Esophagus squamous epithelium (tissue), 5 donors: ENCODE data around the gene TXNDC11. TPM values are rescaled to one million over a fixed set of nuclear protein-coding genes. Genes with fewer than 3 reads are reported as not detected.
A peak's percentile ranks its signal among the peaks of the same experiment; 100 is the strongest.

ENCODE experiments used
- DNase-seq: peaks from one replicate; lab custom pipeline; 2025; lab: John Stamatoyannopoulos, UW
- H3K27ac ChIP-seq, 4 donors: fragments of 200-600 bp; sonication (generic); one replicate each; pipeline ENCODE4 v1.5.1; 2016 to 2019; ENCODE audit warnings: mild to moderate bottlenecking in 1 of 4
- H3K27me3 ChIP-seq, 4 donors: fragments of 200-600 bp; sonication (generic); 1 replicate in 3 of 4; 2 replicates in 1 of 4; pipeline versions ENCODE4 v1.5.1 to v1.6.0; 2017 to 2021; ENCODE audit warnings: antibody characterized with exemption in 1 of 4
- H3K36me3 ChIP-seq, 3 donors: fragments of 200-600 bp; sonication (generic); one replicate each; pipeline ENCODE4 v1.5.1; 2016 to 2019
- H3K4me1 ChIP-seq, 3 donors: fragments of 200-600 bp; sonication (generic); one replicate each; pipeline ENCODE4 v1.5.1; 2017 to 2019
- H3K4me3 ChIP-seq, 4 donors: fragments of 200-600 bp; sonication (generic); 1 replicate in 3 of 4; 2 replicates in 1 of 4; pipeline ENCODE4 v1.5.1; 2016 to 2019; ENCODE audit warnings: mild to moderate bottlenecking in 2 of 4, moderate library complexity in 1 of 4
- H3K9me3 ChIP-seq, 3 donors: fragments of 200-600 bp; sonication (generic); one replicate each; pipeline ENCODE4 v1.5.1; 2016 to 2019
- POLR2A ChIP-seq, 4 donors: fragments of 450-650 bp; IDR thresholded peaks; one replicate each; pipeline ENCODE4 v1.6.1; 2017; ENCODE audit warnings: antibody characterized with exemption in 4 of 4, mild to moderate bottlenecking in 4 of 4, moderate library complexity in 3 of 4
- WGBS, 2 donors: methylation state at CpG; one replicate each; pipeline ENCODE4 v1.1.5; 2018; 5-methylcytosine and 5-hydroxymethylcytosine counted together
- intact Hi-C: fragments of 100-400 bp; cut with DNase I; formaldehyde crosslinking; loops from one replicate; pipeline ENCODE4 v1.15.0; 2022
- total RNA-seq, 4 donors: library from RNA; depleted of rRNA; stranded (reverse); fragments of >200 nt; gene quantifications; one replicate each; pipeline ENCODE4 v1.1.0, GENCODE V29; 2016
- TF ChIP-seq, protein P1 (sequence below), 6 experiments: fragments of 450-650 bp in 4 of 6; fragments of 200-600 bp in 2 of 6; sonication (generic) in 2 of 6; IDR thresholded peaks; one replicate each; pipeline ENCODE4 v1.5.1; 2016 to 2019; ENCODE audit warnings: antibody characterized with exemption in 6 of 6, mild to moderate bottlenecking in 4 of 6, moderate library complexity in 4 of 6
- donor health status: DM: yes; HTN: yes; CAD: no.

The TXNDC11 gene
- total RNA-seq, 4 donors from 2014 or later = 26.0 to 39.1 (median 35.9) TPM

DNA sequence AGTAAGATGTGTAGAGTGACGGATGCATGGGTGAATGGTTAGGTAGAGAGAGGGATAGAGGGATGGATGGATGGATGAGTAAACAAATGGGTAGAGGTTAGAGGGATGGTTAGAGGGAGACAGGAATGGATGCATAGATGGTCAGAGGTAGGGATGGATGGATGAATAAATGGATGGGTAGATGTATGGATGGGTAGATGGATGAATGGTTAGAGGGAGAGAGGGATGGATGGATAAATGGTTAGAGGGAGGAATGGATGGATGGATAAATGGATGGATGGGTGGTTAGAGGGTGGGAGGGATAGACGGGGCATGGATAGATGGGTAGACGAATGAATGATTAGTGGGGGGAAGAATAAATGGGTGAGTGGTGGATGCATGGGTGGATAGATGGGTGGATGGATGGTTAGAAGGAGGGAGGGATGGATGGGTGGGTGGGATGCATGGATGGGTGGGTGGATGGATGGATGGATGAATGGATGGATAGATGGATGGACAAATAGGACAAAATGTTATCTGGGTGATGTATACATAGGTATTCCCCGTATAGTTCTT, 103.6 kb downstream of the TXNDC11 start:
- intact Hi-C loops = no loop called here
- peak overlapping the region in 3 of 4 donors; percentile 14 to 91 (median 87) for H3K27ac ChIP-seq
- WGBS, 2 donors = 46 to 47% methylated on average over 4 of the region's 4 CpGs

GRCh38 chr16:11638140-11638539, 104.5 kb downstream of the TXNDC11 start:
- no peak for TF ChIP-seq POLR2A (IDR thresholded peaks at IDR 0.05)
- TF ChIP-seq, protein P1, sequence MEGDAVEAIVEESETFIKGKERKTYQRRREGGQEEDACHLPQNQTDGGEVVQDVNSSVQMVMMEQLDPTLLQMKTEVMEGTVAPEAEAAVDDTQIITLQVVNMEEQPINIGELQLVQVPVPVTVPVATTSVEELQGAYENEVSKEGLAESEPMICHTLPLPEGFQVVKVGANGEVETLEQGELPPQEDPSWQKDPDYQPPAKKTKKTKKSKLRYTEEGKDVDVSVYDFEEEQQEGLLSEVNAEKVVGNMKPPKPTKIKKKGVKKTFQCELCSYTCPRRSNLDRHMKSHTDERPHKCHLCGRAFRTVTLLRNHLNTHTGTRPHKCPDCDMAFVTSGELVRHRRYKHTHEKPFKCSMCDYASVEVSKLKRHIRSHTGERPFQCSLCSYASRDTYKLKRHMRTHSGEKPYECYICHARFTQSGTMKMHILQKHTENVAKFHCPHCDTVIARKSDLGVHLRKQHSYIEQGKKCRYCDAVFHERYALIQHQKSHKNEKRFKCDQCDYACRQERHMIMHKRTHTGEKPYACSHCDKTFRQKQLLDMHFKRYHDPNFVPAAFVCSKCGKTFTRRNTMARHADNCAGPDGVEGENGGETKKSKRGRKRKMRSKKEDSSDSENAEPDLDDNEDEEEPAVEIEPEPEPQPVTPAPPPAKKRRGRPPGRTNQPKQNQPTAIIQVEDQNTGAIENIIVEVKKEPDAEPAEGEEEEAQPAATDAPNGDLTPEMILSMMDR (IDR thresholded peaks at IDR 0.05) = no peak
- Histone ChIP-seq H3K36me3 (no peaks in the 10 kb centered on the region), H3K27me3 (no peaks in the 10 kb centered on the region), H3K9me3 (no peaks in the 10 kb centered on the region), H3K4me3 (no peak overlapping the region), H3K4me1 (peaks cover 12 to 55% (median 19%) of the 10 kb centered on the region in 3 donors), H3K27ac (no peak overlapping the region)
- no peak for DNase-seq
- 87 to 92% methylated on average over 4 of the region's 4 CpGs for WGBS, 2 donors
- intact Hi-C loops = no loop called here

More for the DNA sequence above, 103.6 kb downstream of the TXNDC11 start:
- Histone ChIP-seq H3K4me1 (peaks cover 12 to 45% (median 19%) of the 10 kb centered on the region in 3 donors), H3K27me3 (no peaks in the 10 kb centered on the region), H3K9me3 (no peaks in the 10 kb centered on the region), H3K36me3 (no peaks in the 10 kb centered on the region), H3K4me3 (no peak overlapping the region)
- TF ChIP-seq POLR2A (IDR thresholded peaks at IDR 0.05) = no peak
- TF ChIP-seq, protein P1 (IDR thresholded peaks at IDR 0.05) = no peak
- DNase-seq = no peak

DNA sequence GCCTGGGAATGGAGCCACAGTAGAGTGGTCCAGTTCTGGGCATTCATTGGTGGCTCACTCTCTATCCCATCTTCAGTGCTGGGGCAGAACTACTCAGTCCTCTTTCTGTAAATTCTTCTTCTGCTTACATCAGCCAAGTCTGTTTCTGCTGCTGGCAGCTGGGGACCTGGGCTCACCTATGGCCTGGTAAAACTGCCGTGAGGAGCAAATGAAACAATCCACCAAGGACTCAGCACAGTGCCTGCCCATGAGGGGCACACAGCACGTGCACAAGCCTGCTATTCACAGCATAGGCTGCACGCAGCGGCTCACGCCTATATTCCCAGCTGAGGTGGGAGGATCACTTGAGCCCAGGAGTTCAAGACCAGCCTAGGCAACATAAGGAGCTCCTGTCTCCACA, 105.3 kb downstream of the TXNDC11 start:
- 100% methylated on average over 3 of the region's 5 CpGs; no CpG with 5 or more reads in 1 of the 2 donors for WGBS, 2 donors
- intact Hi-C loops = no loop called here

DNA sequence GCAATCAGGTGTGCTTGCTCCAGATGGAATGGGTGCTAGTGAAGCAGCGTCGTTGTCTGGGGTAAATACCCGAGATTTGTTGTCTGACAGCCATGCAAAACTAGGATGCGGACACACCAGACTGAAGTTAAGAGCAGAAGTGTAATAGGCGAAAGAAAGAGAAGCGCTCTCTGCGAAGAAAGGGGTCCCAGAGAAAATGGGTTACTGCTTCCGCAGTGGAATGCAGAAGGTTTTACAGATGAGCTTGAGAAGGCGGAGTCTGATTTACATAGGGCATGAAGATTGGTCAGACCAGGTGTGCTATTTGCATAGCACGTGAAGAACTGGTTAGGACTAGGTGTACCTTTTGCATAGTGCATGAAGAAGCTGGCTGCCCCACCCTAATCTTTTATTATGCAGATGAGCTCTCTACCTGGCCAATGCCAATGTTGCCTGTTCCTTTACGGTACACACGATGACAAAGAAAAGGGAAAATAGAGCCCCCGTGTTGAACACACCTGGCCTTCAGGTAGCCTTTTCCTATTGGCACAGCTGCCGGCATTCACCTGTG, 106.4 kb downstream of the TXNDC11 start:
- H3K4me1 ChIP-seq = peaks cover 11 to 61% (median 24%) of the 10 kb centered on the region in 3 donors
- H3K27me3 ChIP-seq = no peaks in the 10 kb centered on the region
- peak in 1 of 4 donors; percentile 52 for TF ChIP-seq POLR2A (IDR thresholded peaks at IDR 0.05)
- TF ChIP-seq, protein P1 (IDR thresholded peaks at IDR 0.05) = no peak
- intact Hi-C loops = no loop called here
- H3K36me3 ChIP-seq = no peaks in the 10 kb centered on the region
- 38 to 46% methylated on average over 11 to 14 of the region's 14 CpGs for WGBS, 2 donors
- H3K9me3 ChIP-seq = no peaks in the 10 kb centered on the region
- DNase-seq = no peak
- H3K4me3 ChIP-seq = peak overlapping the region in 2 of 4 donors; percentile 25 to 42
- H3K27ac ChIP-seq = peak overlapping the region; percentile 44 to 67 (median 58)

More for the DNA sequence above, 105.3 kb downstream of the TXNDC11 start:
- Histone ChIP-seq H3K27ac (peak overlapping the region in 3 of 4 donors; percentile 47 to 62 (median 51)), H3K36me3 (no peaks in the 10 kb centered on the region), H3K4me1 (peaks cover 12 to 63% (median 26%) of the 10 kb centered on the region in 3 donors), H3K4me3 (no peak overlapping the region), H3K27me3 (no peaks in the 10 kb centered on the region), H3K9me3 (no peaks in the 10 kb centered on the region)
- DNase-seq = no peak
- no peak for TF ChIP-seq POLR2A (IDR thresholded peaks at IDR 0.05)
- TF ChIP-seq, protein P1 (IDR thresholded peaks at IDR 0.05) = no peak

GRCh38 chr16:11635679-11636171, 106.9 kb downstream of the TXNDC11 start:
- no peak for DNase-seq
- H3K4me3 ChIP-seq = peak overlapping the region in 2 of 4 donors; percentile 25 to 42
- intact Hi-C loops = no loop called here
- no peaks in the 10 kb centered on the region for H3K9me3 ChIP-seq
- TF ChIP-seq POLR2A (IDR thresholded peaks at IDR 0.05) = no peak
- TF ChIP-seq, protein P1 (IDR thresholded peaks at IDR 0.05) = no peak
- peaks cover 6 to 56% (median 19%) of the 10 kb centered on the region in 3 donors for H3K4me1 ChIP-seq
- 47 to 85% methylated on average over 5 to 6 of the region's 12 CpGs for WGBS, 2 donors
- peak overlapping the region; percentile 44 to 67 (median 58) for H3K27ac ChIP-seq
- H3K36me3 ChIP-seq = no peaks in the 10 kb centered on the region
- H3K27me3 ChIP-seq = no peaks in the 10 kb centered on the region
